Measurements from ENCODE around the gene TMEM121B.

Gene TMEM121B

DNA sequence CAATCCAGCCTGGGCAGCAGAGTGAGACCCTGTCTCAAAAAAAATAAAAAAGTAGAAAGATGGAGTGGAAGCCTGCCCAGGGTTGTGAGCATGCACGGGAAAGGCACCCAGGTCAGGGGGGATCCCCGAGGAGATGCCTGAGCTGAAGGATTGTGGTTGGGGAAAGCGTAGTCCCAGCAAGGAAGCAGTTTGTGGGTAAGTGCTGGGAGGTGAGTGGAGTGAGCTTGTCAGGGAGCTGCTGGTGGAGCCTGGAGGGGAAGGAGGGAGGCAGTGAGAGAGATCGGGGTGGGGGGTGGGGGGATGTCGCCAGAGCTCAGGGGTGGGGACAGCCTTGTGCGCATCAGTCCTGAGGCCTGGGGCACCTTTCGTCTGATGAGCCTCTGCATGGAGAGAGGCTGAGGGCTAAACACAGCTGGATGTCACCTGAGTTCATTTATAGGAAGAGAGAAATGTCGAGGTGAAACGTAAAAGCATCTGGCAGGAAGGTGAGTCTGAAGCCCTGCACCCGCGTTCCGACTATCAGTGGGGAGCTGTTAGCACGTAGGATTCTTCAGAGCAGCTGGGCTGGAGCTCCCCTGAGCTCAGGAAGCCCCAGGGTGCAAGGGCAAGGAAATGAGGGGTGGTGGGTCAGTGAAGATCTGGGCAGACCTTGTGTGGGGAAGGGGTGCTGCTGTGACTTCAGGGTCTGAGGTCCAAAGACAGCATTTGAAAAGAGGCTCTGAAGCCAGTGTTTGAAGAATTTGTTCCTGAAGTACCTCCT is 10.2 kb downstream of the TMEM121B start:
- DNase-seq (ENCODE audit: low read depth): no peak

DNA sequence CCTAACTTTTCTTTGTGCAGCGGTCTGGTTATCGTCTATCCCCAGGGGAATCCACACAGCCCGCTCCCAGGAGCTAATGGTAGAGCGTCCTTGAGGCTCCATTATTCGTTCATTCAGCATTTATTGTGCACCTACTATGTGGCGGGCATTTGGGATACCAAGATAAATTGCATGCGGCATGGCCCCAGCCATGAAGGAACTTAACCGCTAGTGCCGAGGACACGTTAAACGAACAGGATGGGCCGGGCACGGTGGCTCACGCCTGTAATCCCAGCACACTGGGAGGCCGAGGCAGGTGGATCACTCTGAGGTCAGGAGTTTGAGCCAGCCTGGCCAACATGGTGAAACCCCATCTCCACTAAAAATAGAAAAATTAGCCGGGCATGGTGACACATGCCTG is 11.2 kb downstream of the TMEM121B start:
- DNase-seq (ENCODE audit: low read depth): no peak

DNA sequence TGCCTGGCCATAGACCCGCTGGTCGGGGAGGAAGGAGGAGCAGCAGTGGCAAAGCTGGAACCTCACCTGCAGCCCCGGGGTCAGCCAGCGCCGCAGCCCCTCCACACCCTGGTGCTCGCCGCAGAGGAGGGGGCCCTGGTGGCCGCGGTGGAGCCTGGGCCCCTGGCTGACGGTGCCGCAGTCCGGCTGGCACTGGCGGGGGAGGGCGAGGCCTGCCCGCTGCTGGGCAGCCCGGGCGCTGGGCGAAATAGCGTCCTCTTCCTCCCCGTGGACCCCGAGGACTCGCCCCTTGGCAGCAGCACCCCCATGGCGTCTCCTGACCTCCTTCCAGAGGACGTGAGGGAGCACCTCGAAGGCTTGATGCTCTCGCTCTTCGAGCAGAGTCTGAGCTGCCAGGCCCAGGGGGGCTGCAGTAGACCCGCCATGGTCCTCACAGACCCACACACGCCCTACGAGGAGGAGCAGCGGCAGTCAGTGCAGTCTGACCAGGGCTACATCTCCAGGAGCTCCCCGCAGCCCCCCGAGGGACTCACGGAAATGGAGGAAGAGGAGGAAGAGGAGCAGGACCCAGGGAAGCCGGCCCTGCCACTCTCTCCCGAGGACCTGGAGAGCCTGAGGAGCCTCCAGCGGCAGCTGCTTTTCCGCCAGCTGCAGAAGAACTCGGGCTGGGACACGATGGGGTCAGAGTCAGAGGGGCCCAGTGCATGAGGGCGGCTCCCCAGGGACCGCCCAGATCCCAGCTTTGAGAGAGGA is 11.9 kb downstream of the TMEM121B start:
- DNase-seq (ENCODE audit: low read depth): no peak

- DNase-seq (ENCODE audit: low read depth): no peak
Measured at GRCh38 chr22:17108256-17109112, 12.7 kb downstream of the TMEM121B start.

GRCh38 chr22:17107547-17107810 is 13.7 kb downstream of the TMEM121B start:
- no peak for DNase-seq (ENCODE audit: low read depth)

DNA sequence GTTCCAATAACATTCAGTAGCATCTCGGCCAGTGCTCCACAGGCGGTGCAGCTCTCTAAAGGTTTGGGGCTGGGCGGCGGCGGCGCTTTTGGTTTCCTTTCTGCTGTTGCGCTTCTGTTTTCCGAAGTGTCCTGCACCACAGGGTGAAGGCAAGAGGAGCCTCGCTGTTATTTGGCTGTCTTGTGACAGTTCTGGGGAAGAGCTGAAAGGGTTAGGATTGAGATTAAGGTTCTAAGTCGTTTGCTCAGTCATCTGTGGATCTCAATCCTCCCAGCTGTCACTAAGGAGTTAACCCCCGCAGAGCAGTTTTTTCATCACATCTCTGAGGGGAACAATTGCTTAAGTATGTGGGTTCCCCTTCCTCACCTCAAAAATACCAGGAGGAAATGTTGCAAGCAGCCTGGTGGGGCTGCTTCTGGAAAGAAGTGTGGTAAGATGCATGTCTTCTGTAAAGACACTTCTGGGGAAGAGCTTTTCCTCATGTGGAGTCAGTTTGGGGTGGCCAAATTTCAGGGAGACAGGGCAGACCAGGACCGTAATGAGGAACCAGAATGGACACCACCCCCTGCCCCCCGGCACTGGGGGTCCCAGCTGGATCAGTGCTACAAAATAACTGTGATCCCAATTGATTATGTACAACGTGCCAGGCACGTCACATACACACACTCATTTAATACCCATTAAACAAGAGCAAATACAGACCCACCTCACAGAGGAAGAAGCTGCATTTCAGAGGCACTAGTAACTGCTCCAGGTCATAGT is 14.2 kb downstream of the TMEM121B start:
- DNase-seq (ENCODE audit: low read depth): no peak

GRCh38 chr22:17106161-17106784 is 14.9 kb downstream of the TMEM121B start:
- no peak for DNase-seq (ENCODE audit: low read depth)

DNA sequence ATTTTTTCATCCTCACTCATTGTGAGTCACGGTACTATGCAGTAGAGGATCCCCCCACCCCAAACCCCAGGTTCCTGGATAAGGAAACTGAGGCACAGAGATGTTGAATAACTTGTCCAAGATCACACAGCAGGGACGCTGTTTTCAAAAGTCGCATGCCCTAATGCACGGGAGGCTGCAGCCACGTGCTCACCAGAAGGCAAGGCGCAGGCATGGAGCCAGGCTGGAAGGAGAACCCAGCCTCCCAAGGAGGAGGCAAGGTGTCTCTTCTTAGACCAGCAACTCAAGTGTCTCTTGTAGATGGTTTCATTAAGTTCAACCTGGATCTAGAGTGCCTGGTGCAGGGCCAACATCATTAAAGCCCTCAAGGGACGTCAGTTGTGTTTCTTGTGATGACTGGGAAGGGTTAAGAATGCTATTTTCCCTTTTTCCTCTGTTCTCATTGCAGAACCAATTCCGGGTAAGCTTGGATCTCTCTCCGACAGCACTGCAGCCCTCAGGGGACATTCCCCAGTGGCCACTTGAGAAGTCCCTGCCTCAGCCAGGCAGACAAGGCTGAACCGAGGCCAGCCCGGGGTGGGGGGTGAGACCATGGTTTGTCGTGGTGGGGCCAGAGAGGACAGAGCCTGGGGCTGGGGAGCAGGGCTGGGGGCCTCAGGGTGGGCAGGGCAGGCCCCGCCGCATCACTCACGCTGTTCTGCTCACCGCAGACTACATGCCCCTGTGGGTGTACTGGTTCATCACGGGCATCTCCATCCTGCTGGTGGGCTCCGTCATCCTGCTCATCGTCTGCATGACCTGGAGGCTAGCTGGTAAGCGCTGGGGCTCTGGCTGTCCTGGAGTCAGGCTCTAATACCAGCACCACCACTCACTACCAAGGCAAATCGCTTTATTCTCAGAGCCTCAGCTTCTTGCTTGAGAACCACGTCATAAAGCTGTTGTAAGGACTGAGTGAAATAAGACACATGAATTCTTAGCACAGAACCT is 15.7 kb downstream of the TMEM121B start:
- DNase-seq (ENCODE audit: low read depth): no peak

DNA sequence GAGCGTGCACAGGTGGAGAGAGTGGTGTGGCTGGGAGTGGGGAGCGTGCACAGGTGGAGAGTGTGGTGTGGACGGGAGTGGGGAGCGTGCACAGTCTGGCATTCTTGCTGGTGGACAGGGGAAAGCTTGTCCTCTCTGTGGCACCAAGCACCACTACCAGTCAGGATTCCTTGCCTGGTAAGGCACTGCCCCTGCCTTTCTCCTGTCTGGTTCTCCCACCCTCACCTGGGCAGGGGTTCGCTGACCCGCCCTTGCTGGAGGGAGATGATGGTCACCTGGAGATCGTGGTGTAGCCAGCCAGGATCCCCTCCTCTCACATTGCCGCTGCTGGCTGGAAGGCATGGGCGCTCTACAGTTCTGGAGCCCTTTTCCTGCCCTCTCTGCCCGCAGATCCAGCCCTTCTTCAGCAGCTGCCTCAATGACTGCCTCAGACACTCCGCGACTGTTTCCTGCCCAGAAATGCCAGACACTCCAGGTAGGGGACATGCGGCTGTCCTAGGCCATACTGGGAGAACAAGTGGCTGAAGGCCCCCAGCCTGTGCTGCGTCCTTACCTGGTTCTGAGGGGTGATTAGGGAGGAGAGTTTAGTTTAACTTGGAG is 16.7 kb downstream of the TMEM121B start:
- no peak for DNase-seq (ENCODE audit: low read depth)

DNA sequence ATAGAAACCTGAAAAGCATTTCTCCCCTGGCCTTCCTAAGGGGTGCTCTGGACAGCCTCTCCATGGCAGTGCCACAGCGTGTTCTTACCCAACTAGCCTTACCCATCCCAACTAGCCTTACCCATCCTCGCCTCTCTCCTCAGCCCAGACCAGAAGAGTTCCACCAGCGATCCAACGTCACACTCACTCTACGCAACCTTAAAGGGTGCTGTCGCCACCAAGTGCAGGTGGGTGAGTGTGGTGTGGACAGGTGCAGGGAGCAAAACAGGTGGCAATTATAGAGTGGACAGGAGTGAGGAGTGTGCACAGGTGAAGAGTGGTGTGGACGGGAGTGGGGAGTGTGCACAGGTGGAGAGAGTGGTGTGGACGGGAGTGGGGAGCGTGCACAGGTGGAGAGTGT is 17.8 kb downstream of the TMEM121B start:
- DNase-seq (ENCODE audit: low read depth): no peak

DNA sequence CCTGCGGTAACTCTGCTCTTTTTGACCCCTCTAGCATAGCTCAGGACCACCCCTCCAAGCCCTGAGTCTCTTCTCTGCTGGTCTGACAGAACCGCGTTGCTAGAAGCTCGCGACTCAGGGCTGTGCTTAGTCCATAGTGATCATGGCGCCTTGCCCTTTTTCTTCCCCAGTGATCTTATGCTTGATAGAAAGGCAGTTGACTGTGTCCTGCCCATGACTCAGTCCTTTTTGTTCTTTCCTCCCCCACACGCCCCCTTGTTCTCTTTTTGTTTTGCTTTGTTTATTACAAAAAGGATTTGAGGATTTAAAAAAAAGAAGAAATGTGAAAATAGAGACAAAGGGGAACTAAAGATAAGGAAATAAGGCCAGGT is 18.9 kb downstream of the TMEM121B start:
- no peak for DNase-seq (ENCODE audit: low read depth)

DNA sequence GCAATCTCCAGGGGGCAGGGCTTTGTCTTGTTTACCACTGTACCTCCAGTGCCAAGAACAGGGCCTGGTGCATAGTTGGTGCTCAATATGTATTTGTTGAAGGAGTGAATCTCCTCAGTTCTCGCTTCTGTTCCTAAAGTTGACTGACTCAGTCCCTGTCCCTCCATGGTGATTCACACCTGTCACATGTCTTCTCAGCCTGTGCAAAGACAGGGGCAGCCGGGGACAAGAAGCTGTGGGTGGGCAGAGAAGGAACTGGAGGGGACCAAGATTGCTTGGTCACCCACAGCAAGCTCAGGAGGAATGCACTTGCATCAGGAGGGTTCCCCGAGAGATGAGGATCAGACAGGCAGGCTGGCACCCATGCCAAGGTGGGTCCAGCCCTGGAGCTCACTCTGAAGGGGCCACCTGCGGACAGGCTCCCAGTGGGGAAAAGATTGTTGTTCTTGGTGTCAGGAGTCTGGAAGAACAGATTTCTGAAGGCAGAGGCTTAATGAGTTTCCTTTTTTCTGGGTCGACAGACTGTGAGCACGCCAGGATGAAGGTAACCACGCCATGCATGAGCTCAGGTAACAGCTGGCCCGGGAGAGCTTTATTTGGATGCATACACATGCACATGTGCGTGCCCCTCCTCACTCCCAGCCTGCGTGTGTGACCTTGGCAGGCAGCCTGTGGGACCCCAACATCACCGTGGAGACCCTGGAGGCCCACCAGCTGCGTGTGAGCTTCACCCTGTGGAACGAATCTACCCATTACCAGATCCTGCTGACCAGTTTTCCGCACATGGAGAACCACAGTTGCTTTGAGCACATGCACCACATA is 19.5 kb downstream of the TMEM121B start:
- DNase-seq (ENCODE audit: low read depth): no peak

DNA sequence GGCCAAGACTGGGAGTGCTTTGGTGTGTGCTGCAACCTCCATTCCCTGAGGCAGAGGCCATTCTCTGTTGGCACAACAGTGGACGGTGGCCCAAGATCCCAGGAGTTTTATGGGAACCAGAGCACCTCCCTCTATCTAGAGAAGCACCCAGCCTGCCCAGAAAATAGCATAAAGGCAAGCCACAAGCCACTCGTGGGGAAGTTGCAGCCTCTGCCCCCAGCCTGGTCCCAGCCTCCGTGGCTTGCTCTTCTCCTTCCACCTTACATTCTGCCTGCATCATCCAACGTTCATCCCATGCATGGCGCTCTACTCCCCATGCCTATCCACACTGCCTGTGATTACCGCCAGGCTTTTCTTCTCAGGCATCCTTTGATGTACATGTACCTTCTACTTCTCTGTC is 20.5 kb downstream of the TMEM121B start:
- no peak for DNase-seq (ENCODE audit: low read depth)

- no peak for DNase-seq (ENCODE audit: low read depth)
Measured at GRCh38 chr22:17098379-17098819, 22.8 kb downstream of the TMEM121B start.

GRCh38 chr22:17097701-17098100 is 23.5 kb downstream of the TMEM121B start:
- DNase-seq (ENCODE audit: low read depth): no peak

DNA sequence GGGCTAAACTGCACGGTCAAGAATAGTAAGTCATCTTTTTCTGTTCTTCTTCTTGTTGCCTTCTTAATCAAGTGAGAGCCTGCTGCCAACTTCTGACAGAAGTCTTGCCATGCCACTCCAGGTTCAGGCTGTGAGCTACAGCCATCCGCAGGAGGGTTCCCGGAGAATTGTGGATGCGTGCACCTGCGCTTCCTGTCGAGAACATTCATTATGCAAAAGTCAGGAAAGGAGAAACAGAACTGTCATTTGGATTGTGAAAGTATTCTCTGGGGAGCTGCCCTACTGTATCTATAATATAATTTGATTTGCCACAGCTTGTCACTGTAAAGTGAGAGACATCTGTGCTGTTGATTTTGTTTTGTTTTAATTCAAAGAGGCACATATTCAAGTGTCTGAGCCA is 24.1 kb downstream of the TMEM121B start:
- no peak for DNase-seq (ENCODE audit: low read depth)

DNA sequence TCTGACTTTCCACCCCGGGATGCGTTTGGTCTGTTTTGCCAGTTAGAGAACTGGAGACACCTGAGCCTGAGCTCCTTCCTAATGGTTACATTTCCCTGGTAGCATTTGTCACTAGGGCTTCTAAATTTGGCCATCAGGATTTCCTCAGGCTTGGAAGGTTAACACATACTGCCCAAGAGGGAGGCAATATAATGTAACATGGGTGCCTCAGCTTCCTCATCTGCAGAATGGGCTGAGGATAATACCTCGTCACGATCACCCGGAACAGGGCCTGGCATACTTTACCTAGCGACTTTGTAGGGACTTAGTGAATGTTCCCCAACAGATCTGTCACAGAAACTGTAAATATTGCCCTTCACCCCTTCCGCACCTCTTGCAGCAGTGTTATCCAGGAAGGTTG is 25.1 kb downstream of the TMEM121B start:
- DNase-seq (ENCODE audit: low read depth): no peak

- DNase-seq (ENCODE audit: low read depth): no peak
Measured at GRCh38 chr22:17095538-17095937, 25.6 kb downstream of the TMEM121B start.

DNA sequence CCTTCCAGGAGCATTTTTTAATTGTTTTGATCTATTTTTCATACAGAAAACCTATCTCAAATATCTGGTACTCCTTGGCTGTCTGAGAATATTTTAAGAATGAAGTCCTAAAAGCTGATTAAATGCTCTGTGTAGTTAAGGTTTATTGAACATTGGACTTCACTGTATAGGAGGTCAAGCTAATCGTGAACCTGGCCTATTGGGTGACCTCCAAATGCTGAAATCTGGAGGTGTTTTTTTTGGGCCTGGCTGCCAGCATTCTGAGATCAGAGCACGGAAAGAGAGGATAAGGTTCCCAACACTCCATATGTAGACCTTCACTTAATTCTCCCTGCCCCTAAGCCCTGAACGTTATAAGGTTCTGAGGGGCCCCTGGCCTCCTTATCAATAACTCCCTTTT is 28.1 kb downstream of the TMEM121B start:
- DNase-seq (ENCODE audit: low read depth): no peak
